HUES64 (cell line): Measurements from ENCODE around the gene CSTF2. TPM values are rescaled to one million over a fixed set of nuclear protein-coding genes. Genes with fewer than 3 reads are reported as not detected.
"Not testable (repeated sequence)": the region's sequence is repeated elsewhere in the genome, so short reads cannot be mapped to it uniquely, and the experiment has no call there.

Experiments
- H3K27ac ChIP-seq: 2 replicates; pipeline ENCODE4 v1.7.0; 2013; ENCODE audit warnings: low read depth, low read length, inconsistent platforms
- H3K27me3 ChIP-seq: 2 replicates; pipeline ENCODE4 v1.6.1; 2013; ENCODE audit warnings: mild to moderate bottlenecking, low read length; ENCODE audit not compliant: insufficient read depth
- H3K36me3 ChIP-seq: 2 replicates; pipeline ENCODE4 v1.6.1; 2013; ENCODE audit warnings: mild to moderate bottlenecking, low read length; ENCODE audit not compliant: insufficient read depth
- H3K4me1 ChIP-seq: 2 replicates; pipeline ENCODE4 v1.6.1; 2013; ENCODE audit warnings: mild to moderate bottlenecking, low read length, moderate library complexity; ENCODE audit not compliant: insufficient read depth
- H3K4me3 ChIP-seq: 2 replicates; pipeline ENCODE4 v1.5.1; 2013; ENCODE audit warnings: mild to moderate bottlenecking, low read length, moderate library complexity
- H3K9ac ChIP-seq: 2 replicates; pipeline ENCODE4 v1.6.1; 2013; ENCODE audit warnings: mild to moderate bottlenecking, low read depth, low read length
- H3K9me3 ChIP-seq: 2 replicates; pipeline ENCODE4 v1.6.1; 2013; ENCODE audit warnings: low read depth, low read length; ENCODE audit not compliant: insufficient read depth
- WGBS: fragments of 150-250, 120-280 bp; methylation state at CpG from one replicate; pipeline ENCODE4 v1.1.7; 2013; ENCODE audit warnings: missing lambda C conversion rate; 5-methylcytosine and 5-hydroxymethylcytosine counted together
- polyA plus RNA-seq, 2 experiments: library from polyadenylated mRNA; stranded (reverse); fragments of 50-300 nt; gene quantifications; one replicate each; pipeline ENCODE4 v1.2.3, GENCODE V29; 2013

The CSTF2 gene, protein sequence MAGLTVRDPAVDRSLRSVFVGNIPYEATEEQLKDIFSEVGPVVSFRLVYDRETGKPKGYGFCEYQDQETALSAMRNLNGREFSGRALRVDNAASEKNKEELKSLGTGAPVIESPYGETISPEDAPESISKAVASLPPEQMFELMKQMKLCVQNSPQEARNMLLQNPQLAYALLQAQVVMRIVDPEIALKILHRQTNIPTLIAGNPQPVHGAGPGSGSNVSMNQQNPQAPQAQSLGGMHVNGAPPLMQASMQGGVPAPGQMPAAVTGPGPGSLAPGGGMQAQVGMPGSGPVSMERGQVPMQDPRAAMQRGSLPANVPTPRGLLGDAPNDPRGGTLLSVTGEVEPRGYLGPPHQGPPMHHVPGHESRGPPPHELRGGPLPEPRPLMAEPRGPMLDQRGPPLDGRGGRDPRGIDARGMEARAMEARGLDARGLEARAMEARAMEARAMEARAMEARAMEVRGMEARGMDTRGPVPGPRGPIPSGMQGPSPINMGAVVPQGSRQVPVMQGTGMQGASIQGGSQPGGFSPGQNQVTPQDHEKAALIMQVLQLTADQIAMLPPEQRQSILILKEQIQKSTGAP
- polyA plus RNA-seq (2013, experiment 1 of 2): 22.8 TPM
- polyA plus RNA-seq (2013, experiment 2 of 2): 22.5 TPM

DNA sequence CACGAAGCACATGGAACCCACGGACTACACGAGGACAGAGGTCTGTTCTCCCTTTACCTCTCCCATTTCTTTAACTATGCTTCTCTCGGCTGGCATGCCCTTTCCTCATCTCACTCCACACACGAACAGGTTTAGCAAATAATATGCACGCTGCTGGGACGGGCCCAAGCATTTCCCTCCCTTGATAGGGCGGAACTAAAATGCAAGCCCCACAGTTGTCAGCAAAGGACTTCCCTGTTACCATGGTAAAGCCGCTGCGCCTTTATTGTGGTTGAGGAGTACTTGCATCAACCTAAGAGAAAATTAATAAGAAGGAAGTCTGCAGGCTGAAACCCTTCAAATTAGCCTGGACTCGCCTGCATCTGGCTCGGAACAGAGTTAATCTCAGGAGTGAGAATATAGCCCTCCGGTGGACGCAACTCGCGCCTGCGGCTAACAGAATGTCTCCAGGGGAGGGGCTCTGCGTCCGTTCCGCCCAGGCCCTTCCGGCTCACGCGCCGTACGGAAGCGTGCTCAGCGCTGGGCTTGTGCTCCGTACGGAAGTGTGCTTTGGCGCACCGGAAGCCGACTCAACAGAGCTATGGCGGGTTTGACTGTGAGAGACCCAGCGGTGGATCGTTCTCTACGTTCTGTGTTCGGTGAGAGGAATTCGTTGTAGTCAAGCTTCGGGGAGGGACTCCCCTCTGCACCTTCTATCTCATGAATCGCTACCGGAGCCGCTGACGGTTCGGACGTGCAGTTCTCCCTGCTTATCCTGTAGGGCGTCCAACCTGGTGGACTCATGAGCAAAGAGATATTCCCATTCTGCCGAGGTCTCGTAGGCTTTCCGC is at the start of gene CSTF2:
TSS of gene CSTF2 (plus strand) at position 555 of the 830 bp plus-strand sequence. CDS start at position 581, 26 bp downstream.
- peak within 1 kb of the TSS; percentile 74 for H3K9ac ChIP-seq
- H3K27me3 ChIP-seq: no peaks in the 10 kb centered on the region
- H3K4me3 ChIP-seq: peak within 1 kb of the TSS; percentile 81
- H3K27ac ChIP-seq: no peak within 1 kb of the TSS
- peaks cover 31% of the 10 kb centered on the region for H3K36me3 ChIP-seq
- WGBS: 1% methylated on average over 49 of the region's 49 CpGs
- no peaks in the 10 kb centered on the region for H3K9me3 ChIP-seq
- no peaks in the 10 kb centered on the region for H3K4me1 ChIP-seq

DNA sequence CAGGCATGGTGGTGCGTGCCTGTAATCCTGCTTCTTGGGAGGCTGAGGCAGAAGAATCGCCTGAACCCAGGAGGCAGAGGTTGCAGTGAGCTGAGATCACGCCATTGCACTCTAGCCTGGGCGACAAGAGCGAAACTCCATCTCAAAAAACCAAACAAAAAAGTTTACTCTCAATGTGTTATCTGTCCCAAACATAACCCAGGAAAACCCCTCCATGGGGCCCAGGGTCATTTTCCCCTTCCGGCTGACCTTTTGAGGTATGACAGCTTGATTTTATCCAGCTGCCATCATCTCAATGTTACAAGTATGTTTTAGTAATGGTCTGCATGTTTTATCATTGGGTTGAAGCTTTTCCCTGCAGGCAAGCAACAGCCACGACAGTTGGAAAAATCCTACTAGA is 23.8 kb upstream of the CSTF2 start:
- H3K4me1 ChIP-seq, H3K9ac ChIP-seq, H3K27me3 ChIP-seq, H3K27ac ChIP-seq, H3K36me3 ChIP-seq, H3K4me3 ChIP-seq, H3K9me3 ChIP-seq: not testable (repeated sequence)
- 95% methylated on average over 7 of the region's 7 CpGs for WGBS

DNA sequence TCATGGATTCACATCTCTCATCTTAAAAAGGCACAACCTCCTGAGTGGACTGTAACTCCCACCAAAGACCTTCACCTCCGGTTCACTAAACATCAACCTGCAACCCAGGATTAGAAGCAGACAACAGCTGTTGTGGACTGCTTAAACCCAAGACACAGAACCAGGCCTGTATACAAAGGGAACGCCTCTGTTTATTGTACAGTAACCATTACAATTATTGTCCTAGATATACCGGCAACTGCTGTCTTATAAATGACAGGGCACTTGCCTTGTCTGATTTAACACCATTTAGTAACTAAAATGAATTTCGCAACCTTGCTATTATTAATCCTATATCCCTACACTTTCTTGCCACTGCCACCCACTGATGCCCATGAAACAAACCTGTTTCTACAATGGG is 22.8 kb upstream of the CSTF2 start:
- H3K4me1 ChIP-seq: no peaks in the 10 kb centered on the region
- no peaks in the 10 kb centered on the region for H3K27me3 ChIP-seq
- no peak overlapping the region for H3K27ac ChIP-seq
- H3K4me3 ChIP-seq: no peak overlapping the region
- 96% methylated on average over 4 of the region's 4 CpGs for WGBS
- no peaks in the 10 kb centered on the region for H3K9me3 ChIP-seq
- no peak overlapping the region for H3K9ac ChIP-seq
- no peaks in the 10 kb centered on the region for H3K36me3 ChIP-seq

DNA sequence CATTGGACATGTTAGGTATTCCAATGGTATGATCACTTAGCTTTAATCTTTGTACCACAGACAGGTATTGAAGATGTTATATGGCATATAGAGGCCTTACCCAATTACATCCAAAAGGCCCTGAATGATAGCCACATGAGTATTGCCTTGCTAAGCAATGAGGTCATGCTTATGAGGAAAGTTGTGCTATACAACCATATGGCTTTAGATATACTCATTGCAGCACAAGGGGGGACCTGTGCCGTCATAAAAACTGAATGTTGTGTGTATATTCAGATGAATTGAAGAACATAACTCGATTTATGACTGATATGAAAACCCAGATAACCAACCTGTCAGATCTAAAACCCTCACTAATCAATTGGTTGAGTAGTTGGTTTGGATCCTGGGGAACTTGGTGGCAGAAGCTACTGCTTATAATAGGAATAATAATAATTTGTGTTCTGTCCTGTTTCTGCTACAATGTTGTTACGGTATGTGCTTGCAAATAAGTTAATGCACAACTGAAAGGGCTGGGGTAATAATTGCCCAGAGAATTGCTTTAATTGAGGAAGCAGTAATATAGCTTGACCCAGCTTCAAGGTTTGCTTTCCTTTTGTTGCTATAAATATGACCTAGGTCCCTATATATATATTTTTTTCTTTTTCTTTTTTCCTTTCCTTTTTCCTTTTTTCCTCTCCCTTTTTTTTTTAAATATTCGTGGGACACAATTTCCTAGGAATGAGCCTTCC is 21.5 kb upstream of the CSTF2 start:
- Histone ChIP-seq H3K9ac (no peak overlapping the region), H3K27ac (no peak overlapping the region), H3K4me1 (no peaks in the 10 kb centered on the region), H3K36me3 (no peaks in the 10 kb centered on the region), H3K4me3 (no peak overlapping the region), H3K9me3 (no peaks in the 10 kb centered on the region), H3K27me3 (no peaks in the 10 kb centered on the region)
- 92% methylated on average over 2 of the region's 4 CpGs for WGBS

DNA sequence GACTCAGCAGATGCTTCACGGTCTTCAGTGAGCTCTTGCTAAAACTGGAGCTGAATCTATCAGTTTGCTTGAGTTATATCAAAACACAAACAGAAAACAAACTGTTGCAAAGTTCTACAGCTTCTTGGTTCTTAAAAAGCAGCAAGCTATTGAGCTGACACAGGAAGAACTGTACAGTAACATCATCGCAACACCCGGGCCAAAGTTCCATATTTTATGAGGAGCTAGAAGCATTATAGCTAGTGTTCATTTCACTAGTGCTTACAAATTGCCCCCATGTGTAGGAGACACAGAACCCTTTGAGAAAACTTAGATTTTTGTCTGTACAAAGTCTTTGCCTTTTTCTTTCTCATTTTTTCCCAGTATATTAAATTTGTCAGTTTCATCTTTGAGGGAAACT is 17.3 kb upstream of the CSTF2 start:
- Histone ChIP-seq H3K4me3 (no peak overlapping the region), H3K27me3 (no peaks in the 10 kb centered on the region), H3K9me3 (no peaks in the 10 kb centered on the region), H3K4me1 (no peaks in the 10 kb centered on the region), H3K9ac (no peak overlapping the region), H3K36me3 (no peaks in the 10 kb centered on the region), H3K27ac (no peak overlapping the region)
- 96% methylated on average over 3 of the region's 3 CpGs for WGBS

DNA sequence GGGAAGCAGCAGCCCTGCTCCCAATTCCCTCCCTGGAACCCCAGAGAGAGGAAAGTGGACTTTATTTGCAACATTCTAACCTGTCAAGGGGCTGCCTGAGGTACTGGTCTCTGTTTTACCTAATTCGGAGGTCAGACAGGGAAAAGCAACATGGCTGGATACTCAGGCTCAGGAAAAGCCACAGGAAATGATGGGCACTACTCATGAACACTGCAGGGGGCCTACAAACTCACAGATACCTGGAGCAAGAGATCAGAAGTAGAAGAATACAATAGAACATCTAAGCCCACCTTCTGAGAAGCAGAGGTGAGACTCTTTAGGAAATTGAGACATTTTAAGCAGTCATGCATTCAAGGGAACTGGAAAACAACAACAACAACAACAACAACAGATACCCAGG is 15.4 kb upstream of the CSTF2 start:
- Histone ChIP-seq H3K27me3 (no peaks in the 10 kb centered on the region), H3K27ac (no peak overlapping the region), H3K9ac (no peak overlapping the region), H3K4me1 (no peaks in the 10 kb centered on the region), H3K9me3 (no peaks in the 10 kb centered on the region), H3K36me3 (no peaks in the 10 kb centered on the region), H3K4me3 (no peak overlapping the region)
- WGBS: 72% methylated on average over 1 of the region's 1 CpG

DNA sequence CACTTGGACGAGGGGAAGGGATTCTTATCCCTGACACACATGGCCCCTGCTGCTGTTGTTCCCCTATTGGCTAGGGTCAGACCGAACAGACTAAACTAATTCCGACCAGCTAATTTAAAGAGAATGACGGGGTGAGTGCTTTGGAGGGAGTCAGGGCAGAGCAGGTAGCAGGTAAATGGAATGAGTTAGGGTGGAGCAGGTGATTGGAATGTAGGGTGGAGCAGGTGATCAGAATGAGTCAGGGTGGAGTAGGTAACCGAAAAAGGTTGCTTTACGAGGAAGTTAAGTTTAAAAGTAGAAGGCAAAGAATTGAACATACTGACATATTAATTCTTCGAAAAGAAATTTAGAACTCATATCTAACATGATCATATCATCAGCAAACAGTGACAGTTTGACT is 11.9 kb upstream of the CSTF2 start:
- H3K27me3 ChIP-seq, H3K9ac ChIP-seq, H3K4me3 ChIP-seq, H3K9me3 ChIP-seq, H3K27ac ChIP-seq, H3K36me3 ChIP-seq, H3K4me1 ChIP-seq: not testable (repeated sequence)
- WGBS: 94% methylated on average over 5 of the region's 7 CpGs

DNA sequence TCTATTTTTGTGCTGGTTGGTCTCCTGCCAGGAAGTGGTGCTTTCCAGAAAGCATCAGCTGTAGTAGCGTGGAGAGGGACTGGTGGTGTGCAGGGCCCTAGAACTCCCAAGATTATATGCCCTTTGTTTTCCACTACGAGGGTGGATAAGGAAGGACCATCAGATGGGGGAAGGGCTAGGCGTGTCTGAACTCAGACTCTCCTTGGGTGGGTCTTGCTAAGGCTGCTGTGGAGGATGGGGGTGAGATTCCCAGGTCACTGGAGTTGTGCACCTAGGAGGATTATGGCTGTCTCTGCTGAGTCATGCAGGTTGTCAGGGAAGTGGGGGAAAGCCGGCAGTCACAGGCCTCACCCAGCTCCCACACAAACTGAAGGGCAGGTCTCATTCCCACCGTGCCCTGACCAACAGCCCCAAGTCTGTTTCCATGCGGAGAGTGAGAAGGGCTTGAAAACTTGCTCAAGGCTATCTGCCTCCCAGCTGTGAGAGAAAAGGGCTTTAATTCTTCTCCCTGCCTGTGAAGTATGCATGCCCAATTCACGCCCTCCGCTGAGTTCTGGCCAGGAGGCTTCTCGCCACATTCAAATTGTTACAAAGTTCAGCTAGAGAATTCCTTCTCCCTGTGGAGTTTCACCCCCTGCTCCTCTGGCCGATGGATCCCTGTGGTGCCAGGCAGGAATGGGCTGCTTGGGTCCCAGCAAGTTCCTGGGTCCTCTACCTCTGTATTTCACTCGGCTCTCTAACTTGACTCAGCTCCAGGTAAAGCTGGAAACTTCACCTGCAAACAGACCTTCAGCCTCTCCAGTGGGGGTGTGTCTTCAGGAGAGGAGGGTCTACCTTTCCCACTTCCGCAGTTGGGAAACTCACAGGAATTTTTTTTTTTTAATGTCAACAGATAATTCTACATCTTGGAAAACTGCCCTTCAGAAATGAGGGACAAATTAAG is 7.7 kb upstream of the CSTF2 start:
- WGBS: 21% methylated on average over 9 of the region's 12 CpGs
- Histone ChIP-seq H3K27ac (peak overlapping the region; percentile 40; the same call in 1 of the 2 replicates), H3K27me3 (no peaks in the 10 kb centered on the region), H3K36me3 (no peaks in the 10 kb centered on the region), H3K4me3 (no peak overlapping the region), H3K9ac (no peak overlapping the region), H3K9me3 (no peaks in the 10 kb centered on the region), H3K4me1 (peaks cover 7% of the 10 kb centered on the region; the same call in 1 of the 2 replicates)

DNA sequence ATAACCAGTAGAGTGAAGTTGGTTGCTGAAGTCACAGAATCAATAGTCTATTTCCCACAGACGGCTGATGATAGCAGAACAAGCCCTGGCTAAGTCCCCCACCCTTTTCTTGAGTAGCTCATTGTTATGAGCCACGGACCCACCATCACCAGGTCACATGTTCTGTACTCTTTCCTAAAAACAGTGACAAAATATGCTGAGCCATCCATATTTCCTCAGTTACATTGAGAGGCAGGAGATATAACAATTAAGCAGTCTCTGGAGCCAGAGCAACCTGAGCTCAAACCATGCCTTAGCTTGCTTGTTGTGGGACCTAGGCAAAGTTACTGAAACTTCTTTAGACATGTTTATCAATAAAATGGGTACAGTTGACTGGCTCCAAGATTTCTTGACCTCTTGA is 2.9 kb upstream of the CSTF2 start:
- WGBS: 86% methylated on average over 2 of the region's 2 CpGs

DNA sequence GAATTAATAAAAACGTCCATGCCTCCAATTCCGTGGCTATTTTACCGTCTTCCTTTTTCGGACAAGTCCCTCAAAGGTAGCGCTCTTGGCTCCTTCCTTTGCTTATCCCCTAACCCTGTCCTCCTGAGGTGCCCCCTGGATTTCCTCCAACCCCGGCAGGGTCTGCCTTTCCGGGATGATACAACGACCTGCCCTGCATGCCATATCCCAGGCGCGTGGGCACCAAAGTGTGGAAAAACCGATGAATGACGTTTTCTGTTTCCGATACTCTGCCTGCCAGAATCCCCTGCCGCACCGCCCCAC is 706 bp upstream of the CSTF2 start:
- Histone ChIP-seq H3K9me3 (no peaks in the 10 kb centered on the region), H3K27ac (no peak overlapping the region), H3K4me1 (no peaks in the 10 kb centered on the region), H3K36me3 (peaks cover 26% of the 10 kb centered on the region), H3K27me3 (no peaks in the 10 kb centered on the region), H3K4me3 (peak overlapping the region; percentile 81), H3K9ac (peak overlapping the region; percentile 57)
- WGBS: 44% methylated on average over 15 of the region's 15 CpGs

More for the DNA sequence above, 2.9 kb upstream of the CSTF2 start:
- Histone ChIP-seq H3K36me3 (peaks cover 4% of the 10 kb centered on the region), H3K4me1 (peaks cover 7% of the 10 kb centered on the region; the same call in 1 of the 2 replicates), H3K27ac (no peak overlapping the region), H3K9ac (no peak overlapping the region), H3K9me3 (no peaks in the 10 kb centered on the region), H3K4me3 (no peak overlapping the region), H3K27me3 (no peaks in the 10 kb centered on the region)
